G401.6 (cell line): ENCODE measurements around the gene PAGE2B.
"Not testable (repeated sequence)": the region's sequence is repeated elsewhere in the genome, so short reads cannot be mapped to it uniquely, and the experiment has no call there.

Experiments
- FAIRE-seq: peaks from 2 replicates; lab custom pipeline; 2012; peaks lifted over from hg19 to GRCh38; lab: Jason Lieb, UNC

The PAGE2B gene, protein sequence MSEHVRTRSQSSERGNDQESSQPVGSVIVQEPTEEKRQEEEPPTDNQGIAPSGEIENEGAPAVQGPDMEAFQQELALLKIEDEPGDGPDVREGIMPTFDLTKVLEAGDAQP

GRCh38 chrX:55074851-55075467 lies at the start of gene PAGE2B:
Gene PAGE2B (plus strand): TSS chrX:55075030. CDS start chrX:55076042, 1,012 bp downstream.
- FAIRE-seq = no peak

DNA sequence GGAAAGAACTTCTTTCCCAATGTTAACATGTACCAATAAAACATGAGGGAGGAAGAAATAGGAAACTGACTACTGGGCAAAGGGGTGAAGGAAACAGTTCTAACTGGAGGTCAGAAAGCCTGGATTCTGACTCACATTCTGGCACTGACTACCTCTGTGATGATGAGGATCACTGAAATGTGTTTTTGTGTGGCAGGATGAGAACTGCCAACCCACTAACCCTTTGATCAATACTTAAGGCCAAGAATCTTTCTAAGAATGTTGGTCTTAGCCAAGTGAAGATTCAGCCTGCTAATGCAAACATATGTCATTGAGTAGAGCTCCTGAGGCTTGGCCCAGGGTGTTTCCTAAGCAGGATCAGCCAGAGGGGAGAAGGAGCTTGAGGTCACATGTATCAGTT lies 48.7 kb upstream of the PAGE2B start:
- no peak for FAIRE-seq

DNA sequence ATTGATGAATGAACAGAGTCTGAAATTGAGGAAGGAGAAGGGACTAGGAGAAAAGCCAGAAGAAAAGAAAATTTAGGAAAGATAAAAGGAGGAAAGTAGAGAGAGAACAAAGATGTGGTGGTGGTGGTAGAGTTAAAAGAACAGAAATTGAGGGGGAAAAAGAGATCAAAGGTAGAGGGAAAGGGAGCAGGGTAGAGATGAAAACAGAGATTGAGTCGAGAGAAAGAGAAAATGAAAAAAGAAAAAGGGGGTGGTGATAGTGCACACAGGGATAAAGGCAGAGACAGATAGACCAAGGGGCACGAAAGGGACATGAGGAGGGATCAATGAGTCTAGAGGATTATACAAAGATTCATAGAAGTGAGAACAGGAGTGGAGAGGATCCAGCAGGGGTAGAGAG lies 48.0 kb upstream of the PAGE2B start:
- FAIRE-seq = no peak

- FAIRE-seq = no peak
Measured at GRCh38 chrX:55028040-55028439, 46.8 kb upstream of the PAGE2B start.

DNA sequence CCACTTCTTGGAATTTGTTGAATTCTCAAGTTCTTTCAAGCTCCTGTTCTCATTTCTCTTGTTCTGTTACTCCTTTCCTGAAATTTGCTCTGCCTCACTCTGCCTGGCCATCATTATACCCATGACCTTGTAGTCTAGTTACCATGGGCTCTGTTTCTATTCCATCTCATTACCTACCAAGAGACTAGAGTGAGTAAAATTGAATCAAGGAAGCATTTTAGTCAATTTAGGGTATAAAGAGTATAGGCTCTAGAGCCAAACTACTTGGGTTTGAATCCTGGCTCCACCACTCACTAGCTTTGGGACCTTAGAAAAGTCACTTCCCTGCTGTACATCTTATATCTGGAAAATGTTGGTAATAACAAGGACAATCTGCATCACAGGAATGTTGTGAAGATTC lies 46.2 kb upstream of the PAGE2B start:
- FAIRE-seq = no peak

DNA sequence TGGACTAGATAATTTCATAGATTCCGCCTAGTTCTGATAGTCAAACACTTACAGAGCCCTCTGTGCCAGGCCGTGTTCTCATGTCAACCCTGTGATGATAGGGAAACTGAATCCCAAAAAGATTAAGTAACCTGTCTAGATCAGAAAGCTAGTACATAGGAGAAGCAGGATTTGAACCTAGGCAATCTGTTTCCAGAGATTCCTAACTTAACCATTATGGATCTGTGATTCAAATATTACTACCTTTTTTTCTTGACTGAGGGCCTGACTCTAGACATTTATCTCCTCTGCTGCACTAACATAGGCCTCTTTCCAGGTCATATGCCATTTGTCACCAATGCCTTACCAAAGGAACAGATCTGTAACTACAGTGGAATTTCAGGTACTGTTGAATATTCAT lies 45.5 kb upstream of the PAGE2B start:
- no peak for FAIRE-seq

- FAIRE-seq = no peak
Measured at GRCh38 chrX:55030271-55031205, 44.3 kb upstream of the PAGE2B start, which contains the start of gene ALAS2. Gene ALAS2 (minus strand): TSS chrX:55030977. CDS start chrX:55026000, 4,977 bp downstream.

- FAIRE-seq = no peak
Measured at GRCh38 chrX:55033429-55033828, 41.4 kb upstream of the PAGE2B start.

DNA sequence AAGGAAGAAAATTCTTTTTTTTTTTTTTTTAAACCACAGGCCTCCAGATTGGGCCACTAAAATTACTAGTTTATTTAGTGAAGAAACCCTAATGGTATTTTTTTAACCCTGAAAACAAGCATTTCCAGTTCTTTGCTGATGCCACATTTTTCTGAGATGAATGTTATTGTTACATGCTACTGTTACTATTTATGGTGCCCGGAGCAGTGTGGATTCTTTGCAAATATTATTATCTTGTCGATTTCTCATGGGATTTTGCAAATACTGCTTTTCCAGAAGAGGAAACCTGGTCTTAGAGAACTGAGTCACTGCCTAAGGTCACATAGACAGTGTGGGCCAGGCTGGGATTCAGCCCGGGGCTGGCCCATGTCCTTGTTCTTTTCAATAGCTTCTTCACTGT lies 35.4 kb upstream of the PAGE2B start:
- no peak for FAIRE-seq

DNA sequence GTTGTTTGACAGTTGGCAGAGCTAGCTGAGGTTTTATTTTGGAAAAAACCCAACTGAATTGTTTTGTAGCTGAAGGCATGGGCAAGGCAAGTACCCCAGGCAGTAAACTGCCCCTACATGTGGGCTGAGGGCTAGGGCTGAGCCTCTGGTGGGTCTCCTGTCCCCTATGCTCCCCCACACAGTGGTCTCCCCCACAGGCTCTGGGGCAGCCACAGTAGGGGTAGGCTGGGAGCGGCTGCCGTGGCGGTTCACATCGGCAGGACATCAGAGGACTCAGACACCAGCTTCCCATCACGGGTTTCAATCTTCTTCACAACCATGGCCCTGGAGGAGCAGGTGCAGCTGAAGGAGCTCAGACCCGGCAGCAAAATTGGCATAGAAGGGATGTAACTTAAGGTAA lies 33.3 kb upstream of the PAGE2B start:
- FAIRE-seq = no peak

- FAIRE-seq = not testable (repeated sequence)
Measured at GRCh38 chrX:55050599-55050998, 24.2 kb upstream of the PAGE2B start.

DNA sequence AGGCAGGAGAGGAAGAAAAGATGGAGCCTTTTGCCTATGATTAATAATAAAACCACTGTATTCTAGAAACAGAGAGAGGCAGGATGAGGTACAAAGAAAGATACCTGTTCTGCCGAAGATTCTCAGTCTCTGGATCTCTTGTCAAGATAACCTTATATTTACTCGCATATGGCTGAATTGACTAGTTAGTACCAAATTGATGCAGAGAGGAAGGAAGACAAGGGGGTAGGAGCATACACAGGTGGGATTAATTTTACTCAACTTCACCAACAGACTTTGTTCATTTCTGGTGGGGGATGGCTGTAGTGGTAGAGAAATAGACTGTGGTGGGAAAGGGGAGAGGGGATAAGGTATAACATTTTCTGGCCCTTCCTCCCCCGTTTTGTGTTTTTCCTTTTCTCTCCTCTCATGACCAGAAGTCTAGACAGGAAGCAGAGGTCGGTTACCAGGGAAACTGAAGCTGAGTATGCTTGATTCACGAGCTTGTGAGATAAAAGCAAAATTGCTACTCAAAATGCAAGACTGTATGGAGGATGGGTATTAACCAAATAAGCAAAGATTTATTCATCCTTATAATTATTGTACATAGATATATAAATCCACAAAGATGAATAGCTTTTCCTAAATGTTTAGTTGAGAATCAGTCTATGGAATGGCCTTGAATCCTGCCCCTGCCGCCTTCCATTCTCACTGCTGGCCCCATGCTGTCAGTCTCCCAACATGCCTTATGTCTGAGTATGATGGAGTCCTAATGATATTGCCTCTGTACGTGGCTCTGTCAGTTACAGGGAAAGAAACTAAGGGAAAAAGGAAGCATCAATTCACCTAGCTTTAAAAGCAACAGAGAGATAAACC lies 17.8 kb upstream of the PAGE2B start:
- no peak for FAIRE-seq

- peak; percentile 69 for FAIRE-seq
Measured at GRCh38 chrX:55057675-55058249, 17.1 kb upstream of the PAGE2B start.

- not testable (repeated sequence) for FAIRE-seq
Measured at GRCh38 chrX:55067180-55067579, 7.7 kb upstream of the PAGE2B start.

DNA sequence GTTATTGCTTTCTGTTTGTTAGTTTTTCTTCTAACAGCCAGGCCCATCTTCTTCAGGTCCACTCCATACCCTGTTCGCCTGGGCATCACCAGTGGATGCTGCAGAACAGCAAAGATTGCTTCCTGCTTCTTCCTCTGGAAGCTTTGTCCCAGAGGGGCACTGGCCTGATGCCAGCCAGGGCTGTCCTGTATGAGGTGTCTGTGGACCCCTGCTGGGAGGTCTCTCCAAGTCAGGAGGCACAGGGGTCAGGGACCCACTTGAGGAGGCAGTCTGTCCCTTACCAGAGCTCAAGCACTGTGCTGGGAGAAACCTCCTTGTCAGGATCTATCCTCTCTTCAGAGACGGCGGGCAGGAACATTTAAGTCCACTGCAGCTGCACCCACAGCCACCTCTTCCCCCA lies 2.5 kb upstream of the PAGE2B start:
- FAIRE-seq = no peak

- FAIRE-seq = no peak
Measured at GRCh38 chrX:55088795-55089489, 14.1 kb downstream of the PAGE2B start, which contains the start of gene PAGE2. Gene PAGE2 (plus strand): TSS chrX:55089018. CDS start chrX:55090021, 1,003 bp downstream.

DNA sequence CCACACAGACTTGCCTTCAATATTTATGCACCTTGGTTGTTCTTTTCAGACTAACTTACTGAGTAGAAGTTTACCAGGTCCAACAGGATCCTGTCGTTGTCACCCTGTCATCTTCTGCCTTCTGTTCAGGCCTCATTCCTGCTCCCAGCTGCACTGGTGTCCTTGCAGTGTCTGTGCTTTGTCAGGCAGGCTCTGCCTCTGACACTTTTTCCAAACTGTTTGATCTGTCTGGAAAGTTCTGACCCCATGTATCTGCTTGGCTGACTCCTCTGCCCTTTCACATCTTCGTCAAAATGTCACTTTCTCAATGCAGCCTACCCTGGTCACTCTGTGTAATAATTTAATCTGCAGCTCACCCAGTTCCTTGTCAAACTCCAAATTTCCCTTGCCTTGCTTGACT lies 23.9 kb downstream of the PAGE2B start:
- FAIRE-seq = no peak

DNA sequence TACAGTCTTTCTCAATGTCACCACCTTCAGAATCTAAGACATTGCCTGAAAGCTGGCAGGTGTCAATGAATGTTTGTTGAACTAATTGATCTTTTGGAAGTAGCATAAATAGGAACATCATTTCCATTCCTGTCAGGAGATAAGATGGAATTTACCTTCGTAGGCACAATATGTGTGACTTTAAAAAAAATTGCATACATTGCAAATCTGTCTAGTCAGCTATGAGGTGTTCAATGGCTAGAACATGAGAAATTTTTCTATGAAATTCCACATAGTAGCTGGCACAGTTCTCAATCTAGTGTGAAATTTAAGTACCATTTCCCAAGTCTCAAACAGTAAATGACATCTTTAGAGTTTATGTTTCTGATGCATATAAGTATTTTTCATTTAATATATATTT lies 24.3 kb downstream of the PAGE2B start:
- FAIRE-seq = no peak

- FAIRE-seq = no peak
Measured at GRCh38 chrX:55102754-55103153, 27.9 kb downstream of the PAGE2B start.

- no peak for FAIRE-seq
Measured at GRCh38 chrX:55107262-55107661, 32.4 kb downstream of the PAGE2B start.

- FAIRE-seq = no peak
Measured at GRCh38 chrX:55107911-55108310, 33.1 kb downstream of the PAGE2B start.
